IPS-15b (cell line): ENCODE data around the gene PER2.
A peak's percentile ranks its signal among the peaks of the same experiment; 100 is the strongest.

Source experiments
- H3K27me3 ChIP-seq: one replicate; pipeline ENCODE4 v1.6.1; 2013; ENCODE audit warnings: low read length; ENCODE audit not compliant: control insufficient read depth, insufficient read depth
- H3K36me3 ChIP-seq: one replicate; pipeline ENCODE4 v1.6.1; 2013; ENCODE audit warnings: low read length; ENCODE audit not compliant: control insufficient read depth, insufficient read depth
- H3K4me1 ChIP-seq: one replicate; pipeline ENCODE4 v1.6.1; 2013; ENCODE audit warnings: mild to moderate bottlenecking, low read length; ENCODE audit not compliant: control insufficient read depth, insufficient read depth
- H3K4me3 ChIP-seq: one replicate; pipeline ENCODE4 v1.5.1; 2013; ENCODE audit warnings: low read depth, low read length
- H3K9ac ChIP-seq: one replicate; pipeline ENCODE4 v1.6.1; 2013; ENCODE audit warnings: low read depth, mild to moderate bottlenecking, low read length
- H3K9me3 ChIP-seq: one replicate; pipeline ENCODE4 v1.6.1; 2013; ENCODE audit warnings: mild to moderate bottlenecking, low read length; ENCODE audit not compliant: control insufficient read depth, insufficient read depth

Gene PER2

DNA sequence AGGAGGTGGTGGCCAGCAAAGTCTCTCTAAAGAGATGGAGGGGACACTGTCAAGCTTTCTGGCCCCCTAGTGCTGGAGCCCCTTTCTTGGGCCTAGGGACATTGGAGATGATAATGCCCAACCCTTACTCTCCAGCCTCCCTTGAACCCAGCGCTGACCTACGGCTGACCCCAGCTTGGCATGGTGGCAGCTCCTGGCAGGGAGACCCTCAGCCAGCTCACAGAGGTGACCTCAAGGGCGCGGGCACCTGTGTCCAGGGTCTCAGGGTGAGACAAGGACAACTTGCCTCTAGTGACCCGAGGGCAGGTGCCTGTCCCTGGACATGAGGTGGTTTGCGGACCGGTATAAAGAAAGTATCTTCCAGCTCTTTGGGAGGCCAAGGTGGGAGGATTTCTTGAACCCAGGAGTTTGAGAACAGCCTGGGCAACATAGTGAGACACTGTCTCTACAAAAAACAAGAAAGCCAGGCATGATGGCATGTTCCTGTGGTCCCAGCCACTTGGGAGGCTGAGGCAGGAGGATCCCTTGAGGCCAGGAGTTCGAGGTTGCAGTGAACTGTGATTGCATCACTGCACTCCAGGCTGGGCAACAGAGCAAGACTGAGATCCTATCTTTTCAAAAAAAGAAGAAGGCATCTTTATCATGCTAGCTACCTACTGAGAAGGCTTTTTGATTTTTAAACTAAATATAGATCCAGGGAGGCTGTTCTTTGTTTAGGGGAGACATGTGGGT is 3.3 kb upstream of the PER2 start:
- no peaks in the 10 kb centered on the region for H3K36me3 ChIP-seq
- no peaks in the 10 kb centered on the region for H3K9me3 ChIP-seq
- no peak overlapping the region for H3K9ac ChIP-seq
- H3K4me3 ChIP-seq: no peak overlapping the region
- peaks cover 11% of the 10 kb centered on the region for H3K27me3 ChIP-seq
- peaks cover 14% of the 10 kb centered on the region for H3K4me1 ChIP-seq

DNA sequence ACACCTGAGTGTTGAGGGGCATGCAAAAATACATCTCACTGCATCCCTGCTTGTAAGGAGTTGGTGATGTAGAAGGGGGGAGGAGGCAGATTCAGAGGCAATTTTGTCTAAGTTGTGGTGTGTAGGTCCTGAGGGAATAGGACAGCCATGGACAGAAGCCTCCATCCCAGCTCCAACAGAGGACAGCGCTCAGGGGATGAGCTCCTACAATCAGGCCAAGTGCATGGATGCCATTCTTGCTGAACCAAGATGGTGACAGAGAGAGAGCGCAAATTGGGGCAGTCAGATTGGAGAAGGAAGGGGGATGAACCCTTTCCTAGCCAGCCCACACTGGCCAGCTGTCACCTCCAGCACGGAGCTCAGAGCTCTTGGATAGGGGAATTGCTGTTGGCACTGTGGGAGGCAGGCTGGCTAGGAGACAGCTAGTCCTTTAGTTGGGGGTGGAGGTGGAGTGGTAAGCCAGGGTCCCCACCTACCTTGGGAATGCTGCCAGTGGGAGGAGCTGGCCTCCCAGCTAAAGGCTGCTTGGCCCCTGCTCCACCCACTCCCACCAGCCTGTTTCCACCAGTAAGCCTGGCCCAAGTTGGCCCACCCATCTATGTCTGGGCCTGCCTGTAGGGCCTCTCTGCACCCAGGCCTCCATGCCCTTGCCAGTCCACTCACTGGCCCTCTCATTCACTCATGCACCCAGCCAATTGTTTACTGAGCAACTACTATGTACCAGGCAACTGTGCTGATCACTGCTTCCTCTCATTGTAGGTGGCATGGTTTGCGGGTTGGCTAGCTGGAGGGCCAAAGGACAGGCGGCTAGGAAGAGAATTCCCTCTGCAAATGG is 2.5 kb upstream of the PER2 start:
- Histone ChIP-seq H3K27me3 (peaks cover 11% of the 10 kb centered on the region), H3K9ac (no peak overlapping the region), H3K4me3 (no peak overlapping the region), H3K4me1 (peaks cover 16% of the 10 kb centered on the region), H3K9me3 (no peaks in the 10 kb centered on the region), H3K36me3 (no peaks in the 10 kb centered on the region)

DNA sequence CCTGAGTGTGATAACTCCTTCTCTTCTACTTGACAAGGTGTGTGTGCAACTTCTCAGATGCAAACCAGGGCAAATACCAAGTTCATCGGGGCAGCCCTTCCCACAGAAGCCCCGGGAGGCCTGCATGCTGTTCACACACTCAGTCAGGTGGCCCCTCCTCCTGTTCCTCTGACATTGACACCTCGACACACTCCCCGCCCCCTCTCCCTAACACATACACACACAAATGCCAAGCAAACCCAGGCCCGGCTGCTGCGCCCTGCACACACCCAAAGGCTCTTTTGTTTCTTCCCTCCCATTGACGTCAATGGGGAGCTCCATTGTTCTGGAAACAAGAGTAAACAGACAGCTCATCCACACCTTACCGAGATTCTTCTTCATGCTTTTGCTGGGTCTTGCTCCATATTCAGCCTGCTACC is 1.7 kb upstream of the PER2 start:
- H3K4me1 ChIP-seq: peaks cover 18% of the 10 kb centered on the region
- H3K27me3 ChIP-seq: peaks cover 11% of the 10 kb centered on the region
- no peak overlapping the region for H3K9ac ChIP-seq
- peak overlapping the region; percentile 80 for H3K4me3 ChIP-seq
- H3K36me3 ChIP-seq: no peaks in the 10 kb centered on the region
- no peaks in the 10 kb centered on the region for H3K9me3 ChIP-seq

DNA sequence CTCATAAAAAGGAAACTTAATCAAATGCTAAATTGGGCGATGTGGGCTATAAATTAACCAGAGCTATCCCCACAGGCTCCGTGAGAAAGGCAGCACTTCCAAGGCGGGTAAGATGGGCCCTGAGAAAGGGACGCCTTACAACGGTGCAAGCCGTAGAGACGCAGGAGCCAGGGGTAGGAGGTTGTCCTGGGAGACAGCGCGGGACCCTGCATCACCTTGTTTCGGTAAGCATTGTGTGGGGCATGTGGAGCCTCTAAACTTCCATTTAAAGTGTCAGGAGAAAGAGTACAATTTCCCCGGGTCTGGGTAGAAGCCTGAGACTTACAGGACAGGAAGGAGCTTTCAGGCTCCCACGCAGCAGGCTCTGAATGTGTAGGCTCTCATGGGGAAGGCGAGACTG is 1.2 kb upstream of the PER2 start:
- peaks cover 18% of the 10 kb centered on the region for H3K4me1 ChIP-seq
- peaks cover 11% of the 10 kb centered on the region for H3K27me3 ChIP-seq
- no peaks in the 10 kb centered on the region for H3K36me3 ChIP-seq
- H3K9me3 ChIP-seq: no peaks in the 10 kb centered on the region
- peak overlapping the region; percentile 80 for H3K4me3 ChIP-seq
- no peak overlapping the region for H3K9ac ChIP-seq

DNA sequence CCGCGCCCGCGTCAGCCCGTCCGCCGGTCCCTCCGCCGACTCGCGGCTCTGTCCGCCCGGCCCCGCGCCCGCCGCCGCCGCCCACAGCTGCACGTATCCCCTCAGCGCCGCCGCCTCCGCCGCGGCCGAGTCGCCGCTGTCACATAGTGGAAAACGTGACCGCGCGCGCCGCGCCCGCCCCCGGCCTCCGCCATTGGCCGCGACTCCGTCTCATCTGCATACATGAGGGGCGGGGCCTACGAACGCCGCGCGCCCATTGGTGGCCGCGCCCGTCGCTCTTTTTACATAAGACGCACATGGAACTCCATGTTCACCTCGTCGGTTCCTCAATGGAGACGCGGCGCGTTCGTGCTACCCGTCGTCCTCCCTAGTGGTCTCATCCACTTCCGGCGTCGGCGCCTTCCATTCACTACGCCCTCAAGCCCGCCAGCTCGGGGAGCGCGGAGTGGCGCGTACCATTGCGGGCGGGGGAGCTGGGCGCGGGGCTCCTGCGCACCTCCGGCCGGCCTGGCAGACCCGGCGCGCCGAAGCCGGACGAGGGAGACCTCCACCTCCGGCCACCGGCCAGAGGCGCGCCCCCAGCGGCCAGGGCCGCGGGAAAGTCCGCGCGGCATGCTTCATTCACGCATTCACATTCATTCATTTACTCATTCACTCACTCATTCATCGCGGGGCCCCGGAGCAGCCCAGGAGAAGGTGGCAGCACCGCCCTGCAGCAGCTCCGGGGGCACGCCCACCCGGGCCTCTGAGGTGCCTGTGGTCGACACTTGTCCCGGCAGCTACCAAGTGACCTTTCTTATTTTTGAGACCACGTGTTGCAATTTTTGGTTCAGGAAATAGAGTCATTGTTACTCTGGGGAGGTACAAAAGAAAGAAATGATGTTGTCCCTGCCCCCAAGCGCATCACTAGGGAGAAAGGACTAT is 502 bp upstream of the PER2 start:
- Histone ChIP-seq H3K4me3 (peak overlapping the region; percentile 80), H3K9ac (no peak overlapping the region), H3K36me3 (no peaks in the 10 kb centered on the region), H3K4me1 (peaks cover 18% of the 10 kb centered on the region), H3K27me3 (peaks cover 11% of the 10 kb centered on the region), H3K9me3 (no peaks in the 10 kb centered on the region)

DNA sequence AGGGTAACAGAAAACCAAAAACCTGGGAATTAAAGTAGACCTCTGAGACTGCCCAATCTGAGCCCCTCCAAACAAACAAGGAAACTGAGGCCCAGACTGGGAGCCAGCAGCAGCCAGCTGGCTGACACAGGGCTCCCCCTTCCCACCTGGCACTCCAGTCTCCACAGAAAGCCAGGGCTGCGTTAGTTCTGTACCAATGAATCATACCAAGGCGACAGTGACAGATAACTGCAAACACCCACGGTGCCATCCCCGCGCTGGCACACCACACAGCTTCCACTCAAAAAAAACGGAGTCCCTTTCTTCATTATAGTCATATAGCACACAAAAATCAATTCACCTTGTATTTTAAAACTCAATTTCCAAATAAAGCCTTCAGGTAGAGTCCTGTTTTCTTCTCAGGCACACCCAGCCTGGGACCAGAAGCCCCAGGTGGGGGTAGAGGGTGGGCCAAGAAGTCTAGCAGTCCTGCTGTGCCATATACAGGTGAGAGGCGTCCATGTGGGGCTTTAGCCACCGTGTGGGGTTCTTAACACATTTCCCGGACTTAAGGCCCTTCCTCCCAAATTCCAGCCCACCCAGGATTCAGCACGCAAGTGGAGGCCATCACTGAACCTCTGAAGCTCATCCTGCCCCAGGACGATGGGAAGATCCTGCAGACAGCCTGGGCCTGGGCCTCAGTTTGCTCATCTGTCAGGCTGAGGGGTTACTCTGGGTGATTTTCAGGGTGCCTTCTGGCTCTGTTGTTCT is 1.2 kb downstream of the PER2 start:
- peaks cover 18% of the 10 kb centered on the region for H3K4me1 ChIP-seq
- H3K9ac ChIP-seq: no peak overlapping the region
- H3K27me3 ChIP-seq: peaks cover 11% of the 10 kb centered on the region
- no peaks in the 10 kb centered on the region for H3K9me3 ChIP-seq
- no peaks in the 10 kb centered on the region for H3K36me3 ChIP-seq
- peak overlapping the region; percentile 80 for H3K4me3 ChIP-seq

DNA sequence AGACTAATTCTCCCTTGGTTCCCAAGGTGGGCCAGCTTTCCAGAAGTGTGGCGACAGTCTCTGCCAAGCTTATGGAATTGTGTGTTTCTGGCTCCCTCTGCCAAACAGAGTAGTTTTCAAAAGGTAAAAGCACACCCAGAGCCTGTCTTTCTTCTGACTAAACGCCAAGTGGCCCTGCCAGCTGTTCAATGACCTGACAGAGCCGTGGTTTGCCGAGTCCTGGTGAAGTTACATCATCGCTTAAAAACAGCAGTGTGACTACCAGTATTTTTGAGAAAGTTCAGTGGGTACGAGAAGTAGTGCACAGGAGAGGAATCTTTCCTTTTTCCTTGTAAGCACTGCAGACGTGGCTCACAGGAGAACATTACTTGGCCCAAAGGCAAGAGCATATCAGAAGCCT is 1.9 kb downstream of the PER2 start:
- H3K9me3 ChIP-seq: no peaks in the 10 kb centered on the region
- peaks cover 11% of the 10 kb centered on the region for H3K27me3 ChIP-seq
- H3K9ac ChIP-seq: no peak overlapping the region
- no peak overlapping the region for H3K4me3 ChIP-seq
- no peaks in the 10 kb centered on the region for H3K36me3 ChIP-seq
- H3K4me1 ChIP-seq: peaks cover 18% of the 10 kb centered on the region

DNA sequence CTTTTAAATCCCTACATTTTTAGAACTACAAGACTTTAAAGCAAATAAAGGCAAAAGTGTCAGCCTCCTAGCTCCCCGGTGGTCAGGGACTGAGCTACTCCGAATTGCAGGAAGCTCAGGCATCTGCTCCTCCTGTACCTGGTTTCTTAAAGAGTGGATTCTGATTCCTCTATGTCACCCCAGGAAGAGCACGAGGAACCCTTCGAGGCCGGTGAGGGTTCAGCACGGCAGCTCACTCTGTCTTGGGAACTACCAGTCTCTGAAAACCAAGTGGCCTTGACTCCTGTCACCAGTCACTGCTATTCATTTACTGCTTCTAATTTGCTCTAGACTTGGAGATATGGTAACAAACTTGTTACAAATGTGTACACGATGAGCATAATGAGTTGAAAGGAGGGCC is 2.3 kb downstream of the PER2 start:
- Histone ChIP-seq H3K36me3 (no peaks in the 10 kb centered on the region), H3K4me3 (no peak overlapping the region), H3K9me3 (no peaks in the 10 kb centered on the region), H3K4me1 (peaks cover 18% of the 10 kb centered on the region), H3K9ac (no peak overlapping the region), H3K27me3 (peaks cover 11% of the 10 kb centered on the region)

DNA sequence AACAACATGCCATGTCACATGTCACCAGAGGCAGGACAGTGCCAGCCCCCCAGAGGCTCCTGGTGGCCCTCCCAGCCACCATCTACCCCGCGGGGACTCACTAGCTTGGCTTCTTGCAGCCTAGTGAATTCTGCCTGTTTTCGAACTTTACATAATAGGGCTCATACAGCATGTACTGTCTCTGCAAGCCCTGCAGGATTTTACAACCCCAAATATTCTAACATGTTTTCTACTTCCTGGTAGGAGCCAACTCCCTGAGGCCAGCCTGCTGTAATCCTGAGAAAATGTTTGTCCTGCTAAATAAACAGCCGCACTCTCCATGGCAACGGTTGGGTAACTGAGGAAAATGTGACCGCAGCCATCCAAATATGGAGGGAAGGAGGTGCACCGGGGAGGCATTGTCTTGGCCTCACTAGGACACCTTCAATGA is 2.7 kb downstream of the PER2 start:
- H3K9ac ChIP-seq: no peak overlapping the region
- H3K36me3 ChIP-seq: no peaks in the 10 kb centered on the region
- no peak overlapping the region for H3K4me3 ChIP-seq
- peaks cover 11% of the 10 kb centered on the region for H3K27me3 ChIP-seq
- no peaks in the 10 kb centered on the region for H3K9me3 ChIP-seq
- H3K4me1 ChIP-seq: peaks cover 17% of the 10 kb centered on the region

DNA sequence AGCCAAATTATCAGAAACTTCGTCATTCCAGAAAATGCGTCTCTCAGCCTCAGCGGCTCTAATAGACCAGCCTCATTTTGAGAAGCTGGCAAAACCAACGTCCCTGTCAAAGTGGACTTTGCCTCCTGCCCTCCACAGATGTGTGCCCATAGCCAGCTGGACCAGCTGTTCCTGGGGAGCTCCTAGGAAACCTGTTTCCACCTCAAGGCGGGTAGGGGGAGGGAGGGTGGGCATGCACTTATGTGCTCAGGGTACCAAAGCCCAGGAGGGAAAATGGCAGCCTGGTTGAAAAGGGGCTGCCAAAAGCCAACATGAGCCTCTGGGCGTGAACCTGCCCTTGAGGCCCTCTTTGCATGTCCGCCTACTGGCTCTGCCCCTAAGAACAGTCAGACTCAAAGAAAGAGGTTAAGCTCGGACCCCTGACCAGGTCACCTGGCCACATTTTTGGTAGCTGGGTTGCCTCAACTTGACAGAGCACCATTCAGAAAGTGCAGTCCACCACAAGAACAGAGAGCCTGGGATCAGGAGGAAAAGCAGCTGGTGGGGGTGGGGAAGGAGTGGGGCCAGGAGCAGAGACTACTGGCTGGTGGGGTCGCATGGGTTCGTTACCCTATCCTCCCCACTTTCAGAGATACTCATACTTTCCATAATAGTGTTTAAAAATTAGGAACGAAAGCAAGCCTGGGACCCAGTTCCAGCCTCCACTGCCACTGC is 3.5 kb downstream of the PER2 start:
- no peak overlapping the region for H3K4me3 ChIP-seq
- H3K9ac ChIP-seq: no peak overlapping the region
- peaks cover 10% of the 10 kb centered on the region for H3K4me1 ChIP-seq
- H3K27me3 ChIP-seq: peaks cover 11% of the 10 kb centered on the region
- H3K9me3 ChIP-seq: no peaks in the 10 kb centered on the region
- no peaks in the 10 kb centered on the region for H3K36me3 ChIP-seq
